Activated effector memory CD4-positive, alpha-beta T cell treated with Interleukin-2 at 50 U/mL for 16 hours (primary cell): ENCODE data around the gene SLC2A5.

Source experiments
- DNase-seq: peaks from one replicate; pipeline ENCODE4 v3.0.0-alpha.2; 2020

Gene SLC2A5

DNA sequence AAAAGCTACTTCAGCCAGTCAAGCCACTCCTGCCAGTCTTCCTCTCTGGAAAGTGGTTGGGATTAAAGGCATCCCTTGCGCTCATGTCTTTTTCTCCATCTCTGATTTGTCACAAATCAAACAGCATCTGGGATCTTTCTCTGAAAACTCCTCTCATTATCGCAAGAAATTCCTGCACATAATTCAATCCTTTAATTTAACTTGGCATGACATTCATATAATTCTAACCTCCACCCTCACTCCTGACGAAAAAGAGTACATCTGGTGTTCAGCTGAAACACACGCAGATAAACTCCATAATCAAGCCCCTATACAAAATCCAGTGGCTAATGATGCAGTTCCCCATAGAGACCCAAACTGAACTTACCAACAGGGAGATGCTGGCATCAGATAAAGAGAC lies 19.4 kb upstream of the SLC2A5 start:
- no peak for DNase-seq

DNA sequence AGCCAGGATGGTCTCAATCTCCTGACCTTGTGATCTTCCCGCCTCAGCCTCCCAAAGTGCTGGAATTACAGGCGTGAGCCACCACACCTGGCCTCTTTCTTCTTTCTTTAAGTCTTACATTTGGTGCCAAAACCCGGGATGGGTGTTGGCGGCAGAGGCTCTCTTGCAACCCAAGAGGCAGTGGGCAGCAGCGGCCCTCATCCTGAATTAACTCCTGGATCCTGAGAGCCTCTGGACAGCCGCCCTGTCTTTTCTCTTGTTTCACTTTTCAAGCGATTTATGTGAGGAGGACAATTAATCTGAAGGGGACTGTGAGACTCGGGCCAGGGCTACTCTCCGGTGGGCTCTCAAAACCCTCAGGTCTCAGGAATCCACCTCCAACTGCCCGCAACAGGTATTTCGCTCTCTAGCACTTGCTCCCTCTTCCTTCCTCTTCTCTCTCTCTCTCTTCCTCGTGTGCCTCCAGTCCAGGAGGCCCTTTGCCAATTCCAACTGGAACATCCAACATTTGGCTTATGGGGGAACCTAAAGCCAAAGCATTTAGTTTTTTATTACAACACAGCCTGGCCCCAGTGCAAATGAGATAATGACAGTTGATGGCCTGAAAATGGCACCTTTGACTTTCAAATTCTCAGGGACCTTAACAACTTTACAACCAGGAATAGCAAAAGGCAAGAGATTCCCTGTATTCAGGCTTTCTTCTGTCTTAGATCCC lies 18.1 kb upstream of the SLC2A5 start:
- DNase-seq = no peak

DNA sequence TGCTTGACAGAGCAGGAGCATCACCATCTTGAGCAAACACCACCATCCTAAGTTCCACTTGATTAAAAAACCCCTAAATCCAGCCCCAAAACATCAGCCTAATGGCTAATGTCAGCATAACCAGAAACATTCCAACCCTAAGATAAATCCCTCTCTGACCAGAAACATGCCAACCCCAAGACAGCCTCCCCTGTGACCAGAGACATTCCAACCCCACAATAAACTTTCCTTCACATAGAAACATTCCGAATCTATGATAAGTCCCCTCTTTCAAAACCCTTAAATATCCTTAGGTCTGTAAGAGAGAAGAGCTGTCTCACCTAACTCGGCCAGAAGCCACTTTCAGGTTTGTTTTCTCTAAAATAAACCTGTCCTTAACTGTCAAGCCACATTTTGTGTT lies 17.4 kb upstream of the SLC2A5 start:
- no peak for DNase-seq

DNA sequence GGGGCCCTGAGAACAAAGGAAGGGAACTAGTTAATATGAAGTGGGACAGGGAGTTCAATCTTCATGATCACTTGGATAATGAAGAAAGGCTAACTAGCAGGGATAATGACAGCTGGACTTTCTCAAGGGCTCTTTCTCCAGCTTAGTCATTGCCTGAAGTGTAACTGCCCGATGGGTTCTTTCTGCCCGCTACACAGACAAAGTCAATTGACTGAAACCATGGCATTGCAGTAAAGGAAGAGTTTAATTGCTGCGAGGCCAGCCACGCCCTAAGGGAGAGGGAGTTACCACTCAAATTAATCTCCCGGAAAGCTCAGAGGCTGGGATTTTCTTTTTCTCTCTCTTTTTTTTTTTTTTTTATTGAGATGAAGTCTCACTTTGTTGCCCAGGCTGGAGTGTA lies 16.6 kb upstream of the SLC2A5 start:
- no peak for DNase-seq

DNA sequence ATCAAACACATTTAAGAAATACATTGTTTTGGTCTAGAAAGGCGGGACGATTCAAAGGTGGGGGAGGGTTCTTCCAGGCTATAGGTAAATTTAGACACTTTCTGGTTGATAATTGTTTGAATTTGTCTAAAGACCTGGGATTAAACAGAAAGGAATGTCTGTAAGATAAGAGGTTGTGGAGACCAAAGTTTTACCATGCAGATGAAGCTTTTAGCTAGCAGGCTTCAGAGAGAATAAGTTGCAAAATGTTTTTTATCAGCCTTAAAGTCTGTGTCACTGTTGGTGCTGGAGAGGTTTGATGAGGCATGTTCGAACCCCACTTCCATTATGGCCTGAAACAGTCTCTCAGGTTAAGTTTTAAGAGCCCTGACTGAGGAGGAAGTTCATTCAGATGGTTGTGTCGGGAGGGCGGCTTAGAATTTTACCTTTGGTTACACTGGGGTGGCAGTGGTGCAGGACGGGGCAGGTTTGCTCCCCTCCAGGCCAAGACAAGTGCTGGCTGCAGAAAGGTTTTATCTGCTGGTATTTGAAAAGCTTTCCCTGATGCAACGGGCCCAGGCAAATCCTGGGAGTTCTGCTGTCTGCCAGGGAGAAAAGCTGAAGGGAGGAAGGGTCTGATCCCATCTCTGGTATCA lies 16.0 kb upstream of the SLC2A5 start:
- no peak for DNase-seq

DNA sequence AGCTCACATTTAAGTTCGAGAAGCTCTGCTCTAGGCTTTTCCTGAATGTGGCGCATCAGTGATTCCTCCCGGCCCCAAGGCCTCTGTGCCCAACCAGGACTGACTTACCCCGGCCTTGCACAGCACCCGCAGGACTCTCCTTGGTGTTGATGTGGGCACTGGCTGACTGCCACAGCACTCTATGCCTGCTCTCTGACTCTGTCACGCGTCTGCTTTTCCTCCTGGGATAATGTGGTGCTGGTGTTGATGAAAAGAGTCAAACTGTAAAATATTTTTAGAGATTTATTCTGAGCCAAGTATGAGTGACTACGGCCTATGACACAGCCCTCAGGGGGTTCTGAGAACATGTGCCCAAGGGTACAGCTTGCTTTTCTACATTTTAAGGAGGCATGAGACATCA lies 15.5 kb upstream of the SLC2A5 start:
- DNase-seq = no peak

DNA sequence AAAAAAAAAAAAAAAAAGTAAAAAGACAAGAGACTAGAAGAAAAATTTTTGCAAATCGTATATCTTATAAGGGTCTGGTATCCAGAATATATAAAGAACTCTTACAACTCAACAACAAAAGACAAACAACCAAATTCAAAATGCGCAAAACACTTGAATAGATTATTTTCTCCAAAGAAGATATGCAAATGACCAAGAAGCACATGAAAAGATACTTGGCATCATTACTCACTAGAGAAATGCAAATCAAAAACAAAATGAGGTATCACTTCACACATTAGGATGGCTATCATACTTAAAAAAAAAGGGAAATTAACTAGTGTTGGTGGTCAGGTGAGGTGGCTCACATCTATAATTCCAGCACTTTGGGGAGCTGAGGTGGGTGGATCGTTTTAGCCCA lies 12.0 kb upstream of the SLC2A5 start:
- DNase-seq = no peak

DNA sequence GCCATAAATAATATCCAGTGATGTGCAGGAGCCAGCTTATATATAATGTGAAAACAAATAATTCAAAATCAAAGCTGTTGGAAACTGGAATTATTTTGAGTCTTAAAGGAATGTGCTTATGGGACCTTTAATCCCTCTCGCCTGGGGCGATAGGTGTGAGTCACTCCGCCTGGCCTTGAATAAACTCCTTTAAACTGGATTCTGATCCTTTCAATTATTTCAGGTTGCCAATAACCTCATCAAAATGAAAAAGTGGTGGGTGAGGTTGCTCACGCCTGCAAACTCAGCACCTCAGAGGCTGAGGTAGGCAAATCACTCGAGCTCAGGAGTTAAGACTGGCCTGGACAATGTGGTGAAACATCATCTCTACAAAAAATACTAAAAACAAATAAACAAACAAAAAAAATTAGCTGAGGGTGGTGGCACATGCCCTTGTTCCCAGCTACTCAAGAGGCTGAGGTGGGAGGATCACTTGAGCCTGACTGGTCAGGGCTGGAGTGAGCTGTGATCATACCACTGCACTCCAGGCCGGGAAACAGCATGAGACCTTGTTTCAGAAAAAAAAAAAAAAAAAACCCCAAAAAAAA lies 11.4 kb upstream of the SLC2A5 start:
- no peak for DNase-seq

DNA sequence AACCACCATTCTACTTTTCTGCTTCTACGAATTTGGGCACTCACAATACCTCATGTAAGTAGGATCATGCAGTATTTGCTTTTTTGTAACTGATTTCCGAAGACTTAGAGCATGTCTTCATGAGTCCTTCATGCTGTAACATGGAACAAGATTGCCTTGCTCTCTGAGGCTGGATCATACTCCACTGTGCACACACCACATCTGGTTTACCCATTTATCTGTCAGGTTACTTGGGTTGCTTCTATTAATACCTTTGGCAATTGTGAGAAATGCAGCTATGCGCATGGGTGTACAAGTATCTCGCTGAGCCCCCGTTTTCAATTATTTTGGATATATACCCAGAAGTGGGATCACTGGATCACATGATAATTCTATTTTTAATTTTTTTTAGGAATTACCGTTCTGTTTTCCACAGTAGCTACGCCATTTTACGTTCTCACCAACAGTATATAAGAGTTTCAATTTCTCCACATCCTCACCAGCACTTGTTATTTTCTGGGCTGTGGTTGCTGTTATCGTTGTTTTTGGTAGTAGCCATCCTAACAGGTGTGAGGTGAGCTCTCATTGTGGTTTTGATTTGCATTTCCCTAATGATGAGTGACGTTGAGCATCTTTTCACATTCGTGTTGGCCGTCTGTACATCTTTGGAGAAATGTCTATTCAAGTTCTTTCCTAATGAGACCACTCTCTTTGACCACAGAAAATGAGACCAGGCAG lies 10.7 kb upstream of the SLC2A5 start:
- DNase-seq = no peak

DNA sequence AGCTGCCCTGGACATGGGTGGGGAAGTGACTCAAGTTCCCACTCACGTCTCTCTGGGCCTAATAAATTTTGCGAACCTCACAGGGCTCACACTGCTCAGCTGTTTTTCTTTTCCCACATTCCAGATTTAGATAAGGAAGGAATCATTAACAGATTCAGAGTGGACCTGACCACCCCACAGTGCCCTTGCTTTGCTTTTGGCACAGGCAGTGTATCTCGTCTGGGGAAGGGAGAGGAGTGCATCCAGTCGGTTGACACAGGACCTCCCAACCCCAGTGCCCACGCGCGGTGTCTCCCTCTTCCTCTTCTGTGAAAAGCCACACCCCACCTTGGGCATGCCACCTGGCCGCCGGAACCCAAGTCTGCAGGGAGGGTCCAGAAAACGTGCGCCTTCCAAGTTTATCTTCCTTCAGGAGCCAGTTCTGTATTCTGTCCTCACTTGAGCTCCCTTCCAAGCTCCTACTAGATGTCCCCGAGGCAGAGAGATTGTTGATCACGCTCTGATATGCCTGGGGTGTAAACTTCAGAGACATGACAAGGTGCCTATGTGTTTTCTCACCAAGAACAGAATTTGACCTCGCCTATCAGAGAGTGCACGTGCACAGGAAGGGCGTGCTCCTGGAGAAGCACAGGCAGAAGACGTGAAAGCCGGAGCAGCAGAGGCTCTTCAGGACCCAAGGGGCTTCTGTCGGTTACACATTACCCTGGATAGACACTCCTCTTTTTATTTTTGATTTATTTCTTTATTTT lies 9.5 kb upstream of the SLC2A5 start:
- DNase-seq = no peak

DNA sequence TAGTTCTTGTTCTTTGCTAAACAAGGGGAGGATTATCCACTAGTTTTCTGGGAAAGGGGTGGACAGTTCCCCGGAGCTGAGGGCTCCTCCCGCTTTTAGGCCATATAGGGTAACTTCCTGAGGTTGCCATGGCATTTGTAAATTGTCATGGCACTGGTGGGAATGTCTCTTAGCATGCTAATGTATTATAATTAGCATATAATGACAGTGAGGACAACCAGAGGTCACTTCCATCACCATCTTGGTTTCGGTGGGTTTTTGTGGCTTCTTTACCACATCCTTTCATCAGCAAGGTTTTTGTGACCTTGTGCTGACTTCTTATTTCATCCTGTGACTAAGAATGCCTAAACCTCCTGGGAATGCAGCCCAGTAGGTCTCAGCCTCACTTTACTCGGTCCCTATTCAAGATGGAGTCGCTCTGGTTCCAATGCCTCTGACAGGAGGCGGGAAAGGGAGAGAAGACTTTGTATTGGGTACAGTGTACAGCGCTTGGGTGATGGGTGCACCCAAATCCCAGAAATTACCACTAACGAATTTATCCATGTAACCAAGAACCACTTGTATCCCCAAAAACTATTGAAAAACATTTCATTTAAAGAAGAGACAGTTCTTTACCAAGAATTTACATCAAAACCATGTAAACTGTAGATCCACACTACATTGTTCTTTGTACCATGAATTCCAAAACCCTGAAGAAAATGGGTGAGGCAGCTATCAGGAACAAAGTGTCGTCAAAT lies 8.7 kb upstream of the SLC2A5 start:
- no peak for DNase-seq

DNA sequence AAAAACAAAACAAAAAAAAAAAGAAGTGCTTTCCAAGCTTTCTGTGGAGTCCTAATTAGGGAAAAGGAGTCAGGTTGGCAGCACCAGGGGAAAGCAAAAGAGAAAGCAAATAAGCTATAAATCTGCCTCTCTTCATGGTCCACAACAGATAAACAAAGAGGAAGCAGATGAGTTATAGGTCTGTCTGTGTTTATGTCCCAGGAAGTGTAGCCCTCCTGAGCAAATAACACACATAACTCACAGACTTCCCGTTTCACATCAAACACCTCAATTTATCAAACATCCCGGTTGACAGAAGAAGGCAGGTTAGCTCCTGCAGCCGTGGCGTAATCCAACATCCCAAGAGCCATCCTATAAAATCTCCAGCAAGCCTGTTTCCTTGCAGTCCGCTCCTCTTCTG lies 5.6 kb upstream of the SLC2A5 start:
- no peak for DNase-seq

DNA sequence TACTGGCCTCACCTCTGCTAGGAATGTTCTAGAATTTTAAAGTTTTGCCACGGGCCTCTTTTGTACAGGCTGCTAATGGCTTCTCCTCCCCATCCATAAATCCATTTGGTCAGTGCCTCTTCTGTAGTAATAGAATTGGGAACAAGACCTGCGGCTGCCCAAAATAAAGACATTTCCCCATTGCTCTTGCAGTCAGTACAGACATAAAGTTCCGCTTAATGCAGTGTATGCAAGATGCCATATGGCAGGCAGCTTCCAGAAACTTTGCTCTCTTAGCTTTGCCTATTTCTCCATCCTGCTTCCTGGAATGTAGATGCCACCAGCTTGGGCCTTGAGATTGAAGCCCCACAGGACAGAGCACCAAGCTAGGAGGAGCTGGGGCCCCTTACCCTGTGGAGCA lies 3.7 kb upstream of the SLC2A5 start:
- no peak for DNase-seq

DNA sequence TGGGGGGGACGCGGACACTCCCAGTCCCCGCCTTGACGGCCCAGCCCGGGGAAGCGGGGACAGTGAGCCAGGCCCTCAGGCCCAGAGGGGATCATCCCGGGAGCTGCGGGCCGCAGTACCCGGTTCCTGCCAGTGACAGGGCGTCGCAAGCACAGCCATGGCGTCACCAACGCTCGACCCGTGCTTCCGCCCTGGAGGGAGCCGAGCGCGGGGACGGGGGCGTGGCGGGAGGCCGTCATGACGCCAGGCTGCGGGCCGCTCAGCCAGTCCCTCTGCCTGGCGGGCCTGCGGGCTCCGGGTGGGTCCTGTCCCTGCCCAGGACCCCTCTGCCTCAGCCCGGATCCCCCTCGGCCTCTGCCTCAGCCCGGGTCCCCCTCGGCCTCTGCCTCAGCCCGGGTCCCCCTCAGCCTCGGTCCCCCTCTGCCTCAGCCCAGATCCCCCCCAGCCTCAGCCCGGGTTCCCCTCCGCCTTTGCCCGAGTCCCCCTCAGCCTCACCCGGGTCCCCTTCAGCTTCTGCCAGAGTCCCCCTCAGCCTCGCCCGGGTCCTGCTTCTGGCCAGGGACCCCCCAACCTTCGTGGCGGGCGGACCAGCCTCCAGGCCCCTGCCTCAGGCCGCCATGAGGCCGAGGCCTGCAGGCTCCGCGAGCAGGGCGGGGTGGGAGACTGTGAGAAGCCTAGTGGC lies 2.3 kb upstream of the SLC2A5 start:
- DNase-seq = no peak

DNA sequence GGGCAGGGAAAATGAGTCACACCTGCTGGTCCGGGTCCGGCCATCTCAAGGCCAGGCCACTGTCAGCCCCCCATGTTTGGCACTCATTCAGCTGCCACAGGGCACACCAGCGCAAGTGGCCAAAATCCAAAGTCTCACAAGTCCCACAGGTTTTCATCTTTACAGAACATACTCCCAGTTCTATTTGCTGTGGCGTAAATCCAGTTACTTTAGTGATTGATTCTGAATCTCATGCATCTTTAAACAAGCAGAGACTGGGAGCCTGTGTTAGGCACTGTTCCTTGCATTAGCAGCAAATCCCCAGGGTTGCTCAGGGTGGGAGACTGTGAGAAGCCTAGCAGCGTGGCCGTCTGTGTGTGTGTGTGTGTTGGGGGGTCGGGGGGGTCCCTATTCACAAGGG lies 1.1 kb upstream of the SLC2A5 start:
- no peak for DNase-seq

DNA sequence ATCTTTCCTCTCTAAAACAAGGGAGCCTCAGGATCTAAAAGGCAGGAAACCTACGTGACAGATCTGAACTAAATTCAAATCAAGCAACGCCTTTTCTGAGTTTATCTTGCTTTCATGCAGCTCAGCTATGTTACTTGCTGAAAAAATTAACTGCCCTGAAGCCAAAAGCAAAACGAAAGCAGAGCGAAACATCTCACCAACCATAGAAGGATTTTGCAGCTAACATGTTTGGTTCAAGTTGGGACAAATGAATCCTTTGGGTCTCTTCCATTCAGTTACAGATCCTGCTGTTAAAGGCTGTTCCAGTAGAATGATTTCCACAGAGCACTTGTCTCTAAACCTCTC lies 482 bp downstream of the SLC2A5 start:
- DNase-seq = no peak

DNA sequence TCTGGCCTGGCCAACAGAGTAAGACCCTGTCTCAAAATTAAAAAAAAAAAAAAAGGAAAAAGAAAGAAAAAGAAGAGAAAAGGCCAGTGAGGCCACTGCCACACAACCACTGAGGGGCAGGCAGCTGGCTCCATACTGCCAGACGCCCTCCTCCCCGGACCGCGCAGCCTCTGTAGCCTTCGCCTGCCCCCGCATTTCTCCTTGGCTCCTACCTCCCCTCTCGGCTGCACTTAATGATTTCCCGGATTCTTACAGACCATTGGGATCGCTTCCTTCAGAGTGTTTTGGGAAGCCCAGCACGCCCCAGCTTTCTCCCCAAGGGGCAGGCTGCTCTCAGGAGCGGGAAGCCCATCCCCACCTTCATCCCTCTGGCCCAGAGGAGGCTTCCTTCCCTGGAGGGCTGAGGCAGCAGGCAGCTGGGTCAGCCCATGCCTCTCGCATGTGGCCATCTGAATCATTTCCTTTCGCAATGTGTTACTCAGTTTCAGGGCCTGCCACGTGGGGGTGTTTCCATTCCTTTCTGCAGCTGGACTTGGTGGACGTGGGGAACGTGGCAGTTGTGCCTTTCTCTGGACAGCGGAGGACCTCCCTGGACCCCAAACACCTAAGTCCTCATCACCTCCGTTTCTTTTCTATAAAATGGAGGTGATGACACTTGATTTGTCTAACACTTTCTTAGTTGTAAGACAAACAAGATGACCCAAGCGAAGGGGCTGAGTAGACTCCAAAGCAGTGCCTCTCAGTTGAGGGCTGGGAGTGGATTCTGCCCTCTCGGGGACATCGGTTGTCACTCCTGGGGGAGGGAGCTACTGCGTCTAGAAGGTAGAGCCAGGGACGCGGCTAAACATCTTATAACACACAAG lies 2.3 kb downstream of the SLC2A5 start:
- no peak for DNase-seq

DNA sequence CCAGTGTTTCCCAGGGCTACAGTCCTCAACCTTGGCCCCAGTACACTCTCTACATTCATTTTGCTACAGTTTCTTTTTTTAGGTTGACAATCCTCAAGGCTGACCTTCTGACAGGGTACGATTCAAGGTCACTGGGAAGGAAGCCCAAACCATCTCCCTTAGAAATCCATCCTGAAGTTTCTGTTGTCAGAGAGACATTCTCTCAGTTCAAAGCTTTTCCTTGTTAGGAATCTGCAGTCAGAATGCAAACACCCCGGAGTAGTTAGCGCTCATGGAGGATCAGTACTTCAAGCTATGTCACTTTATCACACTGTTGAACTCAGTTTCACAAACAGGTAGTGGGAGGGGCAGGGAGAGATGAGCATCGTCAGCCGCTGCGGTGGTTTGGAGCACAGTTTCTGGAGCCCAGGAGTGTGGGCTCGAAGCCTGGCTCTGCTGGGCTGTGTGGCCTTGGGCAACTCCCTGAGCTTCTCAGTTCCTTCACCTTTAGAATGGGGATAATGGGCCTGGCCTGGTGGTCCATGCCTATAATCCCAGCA lies 4.2 kb downstream of the SLC2A5 start:
- DNase-seq = no peak

DNA sequence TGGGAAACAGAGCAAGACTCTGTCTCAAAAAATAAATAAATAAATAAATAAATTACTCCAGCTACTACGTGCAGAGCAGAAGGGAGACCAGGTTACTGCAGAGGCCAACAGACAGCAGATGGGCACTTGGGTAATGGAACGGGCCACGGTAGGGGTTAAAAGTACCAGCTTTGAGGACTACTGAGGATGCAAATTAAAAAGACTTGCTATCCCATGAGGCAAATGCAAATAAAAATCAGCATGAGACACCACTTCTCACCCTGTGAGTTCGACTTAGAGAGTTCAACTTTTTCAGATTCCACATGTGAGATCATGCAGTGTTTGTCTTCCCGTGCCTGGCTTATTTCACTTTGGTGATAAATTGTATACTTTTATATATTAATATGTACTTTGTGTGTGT lies 6.6 kb downstream of the SLC2A5 start:
- DNase-seq = no peak

DNA sequence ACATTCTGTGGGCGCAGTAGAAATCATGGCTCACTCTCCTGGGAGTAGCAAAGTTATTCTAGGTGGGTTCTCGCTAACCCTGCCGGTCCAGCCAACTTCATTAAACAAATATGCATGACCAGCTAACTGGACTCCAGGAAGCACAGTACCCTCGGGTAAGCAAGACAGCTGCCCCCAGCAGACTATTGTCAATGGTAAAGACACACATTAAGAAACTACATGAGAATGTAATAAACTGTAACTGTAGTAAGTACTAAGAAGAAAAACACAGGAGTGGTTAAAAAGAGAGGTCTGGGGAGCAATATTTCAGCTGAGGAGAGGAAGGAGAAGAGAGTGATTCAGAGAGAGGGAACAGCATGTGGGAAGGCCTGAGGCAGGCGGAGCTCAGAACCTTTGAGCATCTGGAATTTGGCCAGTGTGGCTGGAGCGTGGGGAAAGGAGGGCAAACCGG lies 7.4 kb downstream of the SLC2A5 start:
- DNase-seq = no peak
